AG09309 (cell line): Measurements from ENCODE around the gene DGCR2.

Experiments used
- DNase-seq: peaks from one replicate; pipeline ENCODE4 v3.0.0-alpha.2; 2010; ENCODE audit warnings: low read depth
- H3K4me3 ChIP-seq: 2 replicates; pipeline ENCODE4 v1.5.1; 2011; ENCODE audit warnings: mild to moderate bottlenecking, low read depth, low read length, moderate library complexity; ENCODE audit not compliant: control insufficient read depth
- CTCF ChIP-seq: IDR thresholded peaks from 2 replicates; pipeline ENCODE4 v1.5.1; 2011; ENCODE audit warnings: mild to moderate bottlenecking, low read depth, low read length, inconsistent platforms; ENCODE audit not compliant: insufficient read depth, control insufficient read depth; ENCODE audit errors: missing control alignments

DGCR2 gene

GRCh38 chr22:19070397-19071169, 51.6 kb downstream of the DGCR2 start:
- TF ChIP-seq CTCF = no peak

GRCh38 chr22:19069451-19069850, 52.8 kb downstream of the DGCR2 start:
- no peak for DNase-seq
- no peak for TF ChIP-seq CTCF
- no peak overlapping the region for H3K4me3 ChIP-seq

More at GRCh38 chr22:19070397-19071169, 51.6 kb downstream of the DGCR2 start:
- no peak overlapping the region for H3K4me3 ChIP-seq
- no peak for DNase-seq

- no peak overlapping the region for H3K4me3 ChIP-seq
- no peak for DNase-seq
- TF ChIP-seq CTCF = no peak
Measured at GRCh38 chr22:19068784-19069271, 53.4 kb downstream of the DGCR2 start.

- no peak overlapping the region for H3K4me3 ChIP-seq
- no peak for DNase-seq
- no peak for TF ChIP-seq CTCF
Measured at GRCh38 chr22:19067696-19068348, 54.4 kb downstream of the DGCR2 start.

GRCh38 chr22:19066531-19067271, 55.5 kb downstream of the DGCR2 start:
- no peak overlapping the region for H3K4me3 ChIP-seq
- no peak for TF ChIP-seq CTCF
- DNase-seq = peak; percentile 28

- DNase-seq = no peak
- no peak overlapping the region for H3K4me3 ChIP-seq
- TF ChIP-seq CTCF = no peak
Measured at GRCh38 chr22:19065929-19066328, 56.3 kb downstream of the DGCR2 start.
